CD4-positive, alpha-beta T cell treated with Interferon gamma for 1 hour (primary cell): Measurements from ENCODE around the gene MAVS.
"Not testable (repeated sequence)": the region's sequence is repeated elsewhere in the genome, so short reads cannot be mapped to it uniquely, and the experiment has no call there.

ENCODE experiments used
- DNase-seq: peaks from one replicate; pipeline ENCODE4 v3.0.0-alpha.2; 2020

Gene MAVS

DNA sequence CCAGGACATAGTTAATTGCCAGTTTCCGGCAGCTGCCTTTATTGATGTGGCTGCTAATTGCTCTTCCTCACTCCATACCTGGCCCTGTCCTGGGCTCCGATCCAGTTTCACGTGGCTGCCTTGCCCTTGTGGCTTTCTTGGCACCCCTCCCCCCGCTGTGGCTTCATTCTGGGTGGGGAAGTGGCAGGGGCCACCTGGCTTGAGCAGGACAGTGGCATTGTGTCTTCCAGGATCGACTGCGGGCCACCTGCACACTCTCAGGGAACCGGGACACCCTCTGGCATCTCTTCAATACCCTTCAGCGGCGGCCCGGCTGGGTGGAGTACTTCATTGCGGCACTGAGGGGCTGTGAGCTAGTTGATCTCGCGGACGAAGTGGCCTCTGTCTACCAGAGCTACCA, 10.8 kb downstream of the MAVS start:
- DNase-seq, result no peak

DNA sequence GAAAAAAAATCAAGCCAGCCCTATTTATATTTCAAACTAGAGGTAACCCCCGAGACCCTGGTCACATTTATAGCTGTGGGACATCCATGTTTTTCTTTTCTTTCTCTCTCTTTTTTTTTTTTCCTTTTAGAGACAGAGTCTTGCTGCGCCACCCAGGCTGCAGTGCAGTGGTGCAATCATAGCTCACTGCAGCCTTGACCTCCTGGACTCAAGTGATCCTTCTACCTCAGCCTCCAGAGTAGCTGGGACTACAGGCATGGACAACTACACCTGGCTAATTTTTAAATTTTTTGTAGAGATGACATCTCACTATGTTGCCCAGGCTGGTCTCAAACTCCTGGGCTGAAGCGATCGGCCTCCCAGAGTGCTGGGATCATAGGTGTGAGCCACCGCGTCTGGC, 12.1 kb downstream of the MAVS start:
- no peak for DNase-seq

DNA sequence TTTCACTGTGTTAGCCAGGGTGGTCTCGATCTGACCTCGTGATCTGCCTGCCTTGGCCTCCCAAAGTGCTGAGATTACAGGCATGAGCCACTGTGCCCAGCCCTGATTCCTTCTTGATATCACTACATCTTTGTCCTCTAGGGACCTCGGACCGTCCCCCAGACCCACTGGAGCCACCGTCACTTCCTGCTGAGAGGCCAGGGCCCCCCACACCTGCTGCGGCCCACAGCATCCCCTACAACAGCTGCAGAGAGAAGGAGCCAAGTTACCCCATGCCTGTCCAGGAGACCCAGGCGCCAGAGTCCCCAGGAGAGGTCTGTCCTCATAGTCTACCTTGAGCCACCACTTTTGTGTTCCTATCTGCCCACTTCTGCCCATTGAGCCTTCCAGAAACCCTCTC, 14.6 kb downstream of the MAVS start:
- DNase-seq, result no peak

- no peak for DNase-seq
Observed at GRCh38 chr20:3862333-3862732, 15.7 kb downstream of the MAVS start.

DNA sequence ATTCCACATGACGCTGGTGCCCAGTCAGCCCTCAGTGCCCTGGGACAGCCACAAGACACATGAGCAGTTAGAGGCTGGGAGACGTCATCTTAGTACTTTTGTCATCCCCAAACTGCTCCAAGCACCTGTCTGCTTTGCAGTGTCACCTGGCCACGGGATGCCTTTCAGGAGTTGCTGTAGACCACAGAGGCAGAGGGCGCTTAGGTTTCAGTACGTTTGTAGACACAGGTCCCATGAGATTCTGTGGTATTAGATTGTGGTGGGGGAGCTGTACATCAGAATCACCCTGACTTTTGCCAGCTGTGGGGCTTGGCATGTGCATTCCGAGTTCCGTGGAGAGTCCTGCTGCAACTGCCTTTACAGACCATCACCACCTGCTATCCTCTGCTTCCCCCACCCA, 16.7 kb downstream of the MAVS start:
- DNase-seq, result no peak

- no peak for DNase-seq
Observed at GRCh38 chr20:3864518-3864917, 17.9 kb downstream of the MAVS start.

DNA sequence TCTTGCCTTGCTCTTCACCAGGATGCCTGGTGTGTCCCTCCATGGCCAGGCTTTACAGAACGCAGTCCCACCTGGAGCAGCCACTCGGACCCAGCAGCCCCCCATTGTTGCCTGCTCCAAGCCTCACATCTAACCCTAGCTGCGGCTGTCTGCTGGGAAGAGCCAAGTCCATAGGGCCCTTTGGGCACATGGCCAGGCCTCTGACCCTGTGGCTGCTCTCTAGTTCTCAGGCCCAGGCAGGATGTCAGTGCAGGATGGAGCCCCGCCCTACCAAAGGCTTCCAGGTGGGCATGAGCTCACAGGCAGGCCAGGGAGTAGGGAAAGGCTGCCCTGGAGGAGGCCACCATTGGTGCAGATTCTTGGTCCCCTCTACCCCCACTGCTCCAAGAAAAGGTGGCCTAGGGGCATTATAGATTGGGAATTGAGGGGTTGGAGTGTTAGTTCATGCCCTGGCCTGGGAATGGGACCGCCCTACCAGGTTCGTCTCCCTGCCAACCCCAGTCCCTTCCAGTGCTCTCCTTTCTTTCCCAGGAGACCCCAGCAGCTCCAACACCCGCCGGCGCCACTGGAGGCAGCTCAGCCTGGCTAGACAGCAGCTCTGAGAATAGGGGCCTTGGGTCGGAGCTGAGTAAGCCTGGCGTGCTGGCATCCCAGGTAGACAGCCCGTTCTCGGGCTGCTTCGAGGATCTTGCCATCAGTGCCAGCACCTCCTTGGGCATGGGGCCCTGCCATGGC, 18.7 kb downstream of the MAVS start:
- DNase-seq, result no peak

GRCh38 chr20:3865887-3866407, 19.3 kb downstream of the MAVS start:
- no peak for DNase-seq

DNA sequence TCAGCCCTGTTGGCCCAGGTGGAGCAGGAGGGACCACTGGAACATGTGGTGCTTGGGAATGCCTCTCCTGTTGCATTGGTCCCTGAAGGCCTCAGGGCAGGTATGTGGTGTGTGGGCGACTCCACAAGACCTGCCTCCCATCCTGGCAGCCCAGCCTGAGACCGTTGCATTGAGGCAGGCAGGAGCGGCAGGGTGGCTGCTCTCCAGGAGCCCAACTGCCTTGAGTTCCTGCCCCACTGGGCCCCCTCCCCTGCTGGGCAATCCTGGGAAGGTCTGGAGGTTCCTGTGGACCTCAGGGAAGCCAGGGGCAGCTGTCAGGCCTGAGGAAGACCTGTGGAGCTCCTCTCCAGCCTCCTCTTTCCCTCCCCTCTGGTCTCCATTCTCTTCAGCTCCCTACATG, 19.8 kb downstream of the MAVS start:
- DNase-seq, result no peak

DNA sequence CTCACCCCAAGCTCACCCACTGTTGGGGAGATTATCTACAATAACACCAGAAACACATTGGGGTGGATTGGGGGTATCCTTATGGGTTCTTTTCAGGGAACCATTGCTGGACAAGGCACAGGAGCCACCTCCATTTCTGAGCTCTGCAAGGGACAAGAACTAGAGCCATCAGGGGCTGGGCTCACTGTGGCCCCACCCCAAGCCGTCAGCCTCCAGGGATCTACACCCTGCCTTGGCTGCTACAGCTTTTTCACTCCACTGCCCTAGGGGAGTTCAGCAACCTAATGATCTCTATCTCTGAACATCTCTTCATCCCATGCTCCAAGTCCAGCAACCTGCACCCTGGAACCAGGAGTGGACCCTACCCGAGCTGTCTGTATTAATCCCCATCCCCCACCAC, 21.2 kb downstream of the MAVS start:
- no peak for DNase-seq

DNA sequence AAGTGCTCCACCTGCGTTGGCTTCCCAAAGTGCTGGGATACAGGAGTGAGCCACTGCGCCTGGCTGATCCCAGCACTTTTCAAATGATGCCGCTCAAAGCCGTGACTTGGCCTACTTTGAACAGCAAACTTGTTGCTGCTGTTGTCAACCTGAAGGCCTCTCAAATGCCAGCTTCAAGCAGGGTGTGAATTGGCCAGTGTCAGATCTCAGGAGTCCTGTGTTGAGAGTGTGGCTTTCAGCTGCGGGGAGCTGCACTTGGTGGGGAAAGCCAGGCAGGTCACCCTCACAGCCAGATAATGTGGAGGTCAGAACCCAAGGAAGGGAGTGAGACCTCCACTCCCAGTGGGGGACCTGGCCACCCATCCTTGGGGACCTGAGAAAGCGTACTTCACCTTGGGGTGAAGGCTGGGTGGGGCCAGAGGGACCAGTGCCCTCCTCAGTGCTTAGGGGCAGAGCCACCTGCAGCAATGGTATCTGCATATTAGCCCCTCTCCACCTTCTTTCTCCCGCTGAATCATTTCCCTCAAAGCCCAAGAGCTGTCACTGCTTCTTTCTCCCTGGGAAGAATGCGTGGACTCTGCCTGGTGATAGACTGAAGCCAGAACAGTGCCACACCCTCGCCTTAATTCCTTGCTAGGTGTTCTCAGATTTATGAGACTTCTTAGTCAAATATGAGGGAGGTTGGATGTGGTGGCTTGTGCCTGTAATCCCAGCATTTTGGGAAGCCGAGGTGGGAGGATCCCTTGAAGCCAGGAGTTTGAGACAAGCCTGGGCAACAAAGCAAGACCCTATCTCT, 23.4 kb downstream of the MAVS start:
- no peak for DNase-seq

DNA sequence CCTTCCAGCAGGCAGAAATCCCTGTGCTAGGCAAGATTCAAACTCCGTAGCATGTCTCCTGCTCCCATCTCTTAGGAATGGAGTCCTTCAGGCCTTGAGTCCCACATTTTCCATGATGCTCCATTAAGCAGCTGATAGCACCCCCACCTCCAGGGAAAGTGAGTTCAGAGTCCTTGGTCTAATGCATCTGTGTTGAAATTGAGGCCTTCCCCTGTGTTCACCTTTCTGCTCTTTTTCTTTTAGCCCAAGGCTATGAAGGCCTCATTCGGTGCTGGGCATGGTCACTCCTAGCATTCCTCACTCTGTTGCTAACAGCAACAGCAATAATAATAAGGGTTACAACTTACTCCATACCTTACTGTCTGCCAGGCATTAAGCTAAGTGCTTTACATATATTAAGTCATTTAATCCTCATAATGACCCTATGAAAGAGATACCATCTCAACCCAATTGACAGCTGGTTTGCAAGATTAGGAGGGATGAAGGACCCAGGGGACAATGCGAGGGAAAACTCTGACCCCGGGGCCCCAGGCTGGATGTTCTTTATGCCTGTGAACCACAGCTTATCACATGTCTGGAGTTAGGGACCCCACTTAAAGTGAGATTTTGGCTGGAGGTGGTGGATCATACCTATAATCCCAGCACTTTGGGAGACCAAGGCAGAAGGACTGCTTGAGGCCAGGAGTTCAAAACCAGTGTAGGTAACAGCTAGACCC, 25.1 kb downstream of the MAVS start:
- DNase-seq, result no peak

DNA sequence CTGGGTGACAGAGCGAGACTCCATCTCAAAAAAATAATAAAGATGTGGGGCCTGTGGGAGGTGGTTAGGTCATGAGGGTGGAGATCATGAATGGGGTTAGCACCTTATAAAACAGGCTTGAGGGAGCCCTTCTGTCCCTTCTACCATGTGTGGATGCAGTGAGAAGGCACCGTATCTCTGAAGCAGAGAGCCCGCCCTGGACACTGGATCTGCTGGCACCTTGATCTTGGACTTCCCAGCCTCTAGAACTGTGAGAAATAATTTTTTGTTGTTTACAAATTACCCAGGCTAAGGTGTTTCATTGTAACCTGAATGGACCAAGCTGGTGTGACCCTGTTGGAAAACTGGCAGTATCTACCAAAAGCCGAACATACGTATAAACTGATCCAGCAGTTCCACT, 26.9 kb downstream of the MAVS start:
- DNase-seq, result no peak

- no peak for DNase-seq
Observed at GRCh38 chr20:3874194-3874844, 27.7 kb downstream of the MAVS start.

- no peak for DNase-seq
Observed at GRCh38 chr20:3875378-3875974, 28.8 kb downstream of the MAVS start.

- DNase-seq, result no peak
Observed at GRCh38 chr20:3876000-3876399, 29.4 kb downstream of the MAVS start.

GRCh38 chr20:3876676-3877075, 30.0 kb downstream of the MAVS start:
- DNase-seq, result no peak

DNA sequence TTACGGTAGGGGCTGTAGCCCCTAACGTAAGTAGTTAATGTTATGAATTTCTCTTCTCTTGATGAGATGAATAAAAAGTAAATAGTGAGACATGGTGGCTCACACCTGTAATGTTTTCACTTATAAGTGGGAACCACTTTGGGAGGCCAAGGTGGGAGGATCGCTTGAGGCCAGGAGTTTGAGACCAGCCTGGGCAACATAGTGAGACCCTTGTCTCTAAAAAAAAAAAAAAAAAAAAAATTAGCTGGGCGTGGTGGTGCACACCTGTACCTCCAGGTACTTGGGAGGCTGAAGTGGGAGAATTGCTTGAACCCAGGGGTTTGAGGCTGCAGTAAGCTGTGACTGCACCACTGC, 32.3 kb downstream of the MAVS start:
- DNase-seq, result not testable (repeated sequence)

GRCh38 chr20:3885715-3886114, 39.1 kb downstream of the MAVS start:
- DNase-seq, result no peak

DNA sequence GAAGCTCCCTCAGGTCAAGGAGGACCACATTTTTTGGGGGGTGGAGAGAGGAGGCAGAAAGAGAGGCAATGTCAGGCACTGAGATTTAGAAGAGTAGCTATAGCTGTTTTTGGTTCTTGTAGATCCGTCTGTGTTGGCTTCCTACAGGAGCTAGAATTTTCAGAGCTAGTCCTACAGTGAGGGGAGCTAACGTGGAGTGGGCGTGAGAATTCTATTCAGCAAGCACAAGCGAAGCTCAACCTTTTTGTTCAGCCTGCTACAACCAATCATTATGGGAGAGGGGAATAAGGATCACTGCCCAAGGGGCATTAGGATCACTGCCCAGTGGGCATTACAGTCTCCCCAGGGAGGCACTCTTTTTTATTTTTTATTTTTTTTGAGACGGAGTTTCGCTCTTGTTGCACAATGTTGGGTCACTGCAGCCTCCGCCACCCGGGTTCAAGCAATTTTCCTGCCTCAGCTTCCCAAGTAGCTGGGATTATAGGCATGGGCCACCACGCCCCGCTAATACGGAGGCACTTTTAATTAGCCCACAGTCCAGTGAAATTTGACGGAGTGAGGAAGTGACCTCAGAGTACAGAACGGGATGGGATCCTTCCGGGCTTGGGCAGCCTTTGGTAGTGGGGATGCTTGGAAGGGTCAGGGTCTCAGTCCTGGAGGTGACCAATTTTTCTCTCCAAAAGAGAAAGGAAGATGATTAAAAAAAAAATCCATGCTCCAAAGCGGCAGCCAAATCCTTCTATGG, 41.4 kb downstream of the MAVS start:
- DNase-seq, result no peak

DNA sequence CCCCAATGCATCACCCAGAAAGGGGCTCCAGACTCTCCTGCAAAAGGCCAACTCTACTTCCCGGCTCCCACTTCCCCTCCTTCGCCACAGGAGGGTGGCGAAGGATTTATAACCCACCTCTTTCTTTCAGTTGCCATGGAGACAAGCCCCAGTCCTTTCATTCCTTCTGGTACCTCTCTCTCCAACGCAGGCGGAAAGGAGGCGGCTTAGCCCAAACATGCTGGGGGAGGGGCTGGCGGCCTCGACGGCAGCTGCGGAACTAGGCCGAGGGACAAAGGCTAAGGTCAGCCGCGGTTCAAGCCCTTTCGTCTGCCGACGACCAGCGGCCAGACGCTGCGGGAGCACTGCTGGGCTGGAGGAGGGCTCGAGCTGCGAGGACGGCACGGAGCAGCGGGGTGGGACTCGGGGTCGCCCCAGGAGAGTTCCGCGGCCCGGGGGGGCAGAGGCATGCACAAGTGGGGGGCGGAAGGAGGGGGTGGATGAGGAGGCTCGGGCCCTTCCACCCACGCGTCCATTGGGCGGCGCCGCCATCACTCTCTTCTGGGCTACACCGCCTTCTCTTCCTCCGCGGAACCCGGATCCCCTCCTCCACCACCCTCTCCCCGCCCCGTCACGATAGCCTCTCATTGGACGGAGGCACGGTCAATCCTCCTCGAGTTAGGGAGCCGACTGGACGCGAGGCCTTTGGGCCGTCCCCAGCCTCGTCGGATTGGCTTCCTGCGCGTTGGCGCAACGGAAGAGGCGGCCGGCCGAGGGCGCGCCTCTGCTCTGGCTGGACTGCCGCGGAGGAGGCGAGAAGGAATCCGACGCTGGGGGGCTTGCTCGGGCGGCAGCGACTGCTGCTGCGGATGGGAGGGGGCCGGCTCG, 42.2 kb downstream of the MAVS start, which contains the start of gene PANK2:
Gene PANK2 (plus strand): TSS at position 766 of the 867 bp plus-strand sequence.
- DNase-seq, result peak; percentile 96
